B cell (primary cell): ENCODE results near the gene KLK13. TPM values are rescaled to one million over a fixed set of nuclear protein-coding genes. Genes with fewer than 3 reads are reported as not detected.

Experiments
- ATAC-seq: fragments of 200-7000 bp; cut with Tn5 transposase; one replicate; pipeline ENCODE4 v1.10.0; 2021; ENCODE audit warnings: low read depth, mild to moderate bottlenecking, moderate number of reproducible peaks, moderate library complexity
- CTCF ChIA-PET: fragments of 350-600 bp; sonication (Branson Sonifier 250); formaldehyde crosslinking; loops from one replicate; lab custom pipeline; 2021; ENCODE audit warnings: antibody characterized with exemption, inconsistent platforms; lab: Charles Lee
- POLR2A ChIA-PET: fragments of 350-600 bp; sonication (Branson Sonifier 250); formaldehyde crosslinking; loops from one replicate; lab custom pipeline; 2021; ENCODE audit warnings: antibody characterized with exemption; lab: Charles Lee
- DNase-seq: peaks from one replicate; pipeline ENCODE4 v3.0.0; 2013
- H2AFZ ChIP-seq: 2 replicates; pipeline ENCODE4 v1.6.1; 2012; ENCODE audit warnings: mild to moderate bottlenecking, low read depth, low read length; ENCODE audit not compliant: insufficient read depth, poor library complexity, severe bottlenecking
- H3K27ac ChIP-seq, 2 donors: 1 replicate in 1 of 2; 2 replicates in 1 of 2; pipeline ENCODE4 v1.5.1; 2012 to 2013; ENCODE audit warnings: low read length in 2 of 2, mild to moderate bottlenecking in 2 of 2, moderate library complexity in 1 of 2
- H3K27me3 ChIP-seq, 4 experiments: fragments of 200-600 bp in 1 of 4; sonication (generic) in 1 of 4; replicated peaks in 1 of 4; 1 replicate in 2 of 4; 2 replicates in 2 of 4; pipeline versions ENCODE4 v1.6.1 to v1.7.0; 2013 to 2016; ENCODE audit warnings: low read length in 3 of 4, mild to moderate bottlenecking in 2 of 4, mixed read lengths in 1 of 4, moderate library complexity in 1 of 4; ENCODE audit not compliant: insufficient read depth in 4 of 4, control insufficient read depth in 3 of 4; ENCODE audit errors: control extremely low read depth in 1 of 4
- H3K36me3 ChIP-seq, 2 experiments: replicated peaks in 1 of 2; 1 replicate in 1 of 2; 2 replicates in 1 of 2; pipeline versions ENCODE4 v1.6.1 to v1.7.1; 2013; ENCODE audit warnings: low read length in 1 of 2; ENCODE audit not compliant: insufficient read depth in 2 of 2, control insufficient read depth in 1 of 2; ENCODE audit errors: control extremely low read depth in 1 of 2, extremely low read depth in 1 of 2
- H3K4me1 ChIP-seq, 2 donors: fragments of 200-600 bp in 1 of 2; sonication (generic) in 1 of 2; 1 replicate in 1 of 2; 2 replicates in 1 of 2; pipeline versions ENCODE4 v1.5.1 to v1.6.1; 2013 to 2017; ENCODE audit warnings: low read length in 2 of 2; ENCODE audit not compliant: control insufficient read depth in 2 of 2, insufficient read depth in 2 of 2
- H3K4me2 ChIP-seq: replicated peaks from 2 replicates; pipeline ENCODE3; 2012; ENCODE audit warnings: mild to moderate bottlenecking, low read depth, low read length; ENCODE audit not compliant: poor library complexity, severe bottlenecking
- H3K4me3 ChIP-seq, 5 experiments: fragments of 200-600 bp in 1 of 5; sonication (generic) in 1 of 5; 1 replicate in 3 of 5; 2 replicates in 2 of 5; pipeline versions ENCODE4 v1.5.1 to v1.7.0; 2011 to 2016; ENCODE audit warnings: low read length in 4 of 5, mild to moderate bottlenecking in 4 of 5, low read depth in 2 of 5, control low read depth in 1 of 5, moderate library complexity in 1 of 5; ENCODE audit not compliant: insufficient read depth in 1 of 5; ENCODE audit errors: control extremely low read depth in 1 of 5, extremely low read depth in 1 of 5
- H3K79me2 ChIP-seq: fragments of 200-600 bp; sonication (generic); one replicate; pipeline ENCODE4 v1.6.0; 2016; ENCODE audit warnings: low read length; ENCODE audit not compliant: control insufficient read depth, insufficient read depth
- H3K9ac ChIP-seq: fragments of 200-600 bp; sonication (generic); 2 replicates; pipeline ENCODE4 v1.6.1; 2017; ENCODE audit warnings: mild to moderate bottlenecking, low read length, moderate library complexity
- H3K9me3 ChIP-seq, 3 donors: one replicate each; pipeline versions ENCODE4 v1.6.1 to v1.7.1; 2013; ENCODE audit warnings: low read length in 2 of 3; ENCODE audit not compliant: control insufficient read depth in 2 of 3, insufficient read depth in 1 of 3; ENCODE audit errors: control extremely low read depth in 1 of 3
- H4K20me1 ChIP-seq: 2 replicates; pipeline ENCODE4 v1.6.0; 2012; ENCODE audit warnings: mild to moderate bottlenecking, low read length; ENCODE audit not compliant: insufficient read depth, control insufficient read depth, poor library complexity, severe bottlenecking
- H3K27ac Mint-ChIP-seq: one replicate; pipeline ENCODE4 v1.8.0; 2021; ENCODE audit warnings: mixed read lengths
- H3K27me3 Mint-ChIP-seq: one replicate; pipeline ENCODE4 v1.8.0; 2021; ENCODE audit warnings: mixed read lengths
- H3K4me1 Mint-ChIP-seq: one replicate; pipeline ENCODE4 v1.8.0; 2021; ENCODE audit warnings: mixed read lengths
- H3K4me3 Mint-ChIP-seq: one replicate; pipeline ENCODE4 v1.8.0; 2021; ENCODE audit warnings: mixed read lengths
- H3K9me3 Mint-ChIP-seq: one replicate; pipeline ENCODE4 v1.8.0; 2022; ENCODE audit warnings: mixed read lengths; ENCODE audit not compliant: insufficient read depth
- EZH2 ChIP-seq: IDR thresholded peaks from 2 replicates; pipeline ENCODE4 v1.6.1; 2012; ENCODE audit warnings: borderline replicate concordance, low read depth, mild to moderate bottlenecking, moderate library complexity, low read length; ENCODE audit not compliant: insufficient read depth, poor library complexity, severe bottlenecking
- WGBS: methylation state at CpG from one replicate; pipeline ENCODE4 v1.1.5; 2013; ENCODE audit warnings: missing lambda C conversion rate; ENCODE audit not compliant: insufficient coverage; 5-methylcytosine and 5-hydroxymethylcytosine counted together
- intact Hi-C: fragments of 100-400 bp; cut with micrococcal nuclease; formaldehyde crosslinking; loops from one replicate; pipeline ENCODE4 v1.10.0; 2022
- polyA plus RNA-seq: library from polyadenylated mRNA; depleted of rRNA; stranded (reverse); fragments of >200 nt; gene quantifications from 2 replicates; pipeline ENCODE4 v1.2.3, GENCODE V29; 2012
- total RNA-seq, 2 donors: library from RNA; stranded (reverse); fragments of 120-200 nt in 1 of 2; gene quantifications; 1 replicate in 1 of 2; 2 replicates in 1 of 2; pipeline versions ENCODE4 v1.2.3 to v1.2.4, GENCODE V29; 2013 to 2022
- TF ChIP-seq, protein P1 (sequence below): fragments of 200-600 bp; IDR thresholded peaks from one replicate; pipeline ENCODE4 v1.8.0; 2022; ENCODE audit warnings: antibody characterized with exemption, mild to moderate bottlenecking

KLK13 gene
- total and polyA plus RNA-seq, 2 donors (not counting 1 experiment from before 2014, with no cell fraction given): not detected

- Histone ChIP-seq H3K27ac (no peak overlapping the region), H3K9me3 (peaks cover 0 to 9% (median 0%) of the 10 kb centered on the region in 3 donors), H3K27me3 (peaks cover 0 to 4% (median 0%) of the 10 kb centered on the region in 4 experiments), H3K4me1 (no peaks in the 10 kb centered on the region), H3K36me3 (no peaks in the 10 kb centered on the region), H4K20me1 (no peaks in the 10 kb centered on the region), H2AFZ (no peak overlapping the region), H3K4me2 (no peak overlapping the region), H3K79me2 (no peaks in the 10 kb centered on the region), H3K9ac (no peak overlapping the region), H3K4me3 (no peak overlapping the region)
- DNase-seq (no peak), ATAC-seq (no peak)
- Mint-ChIP-seq H3K9me3 (peaks cover 3% of the 10 kb centered on the region), H3K4me3 (no peak overlapping the region), H3K27ac (no peak overlapping the region), H3K4me1 (no peaks in the 10 kb centered on the region), H3K27me3 (peaks cover 34% of the 10 kb centered on the region)
- intact Hi-C loops: no loop called here
- 83% methylated on average over 10 of the region's 13 CpGs for WGBS
- POLR2A ChIA-PET: no interaction called here
- CTCF ChIA-PET: no interaction called here
- no peak for TF ChIP-seq EZH2
- TF ChIP-seq, protein P1, sequence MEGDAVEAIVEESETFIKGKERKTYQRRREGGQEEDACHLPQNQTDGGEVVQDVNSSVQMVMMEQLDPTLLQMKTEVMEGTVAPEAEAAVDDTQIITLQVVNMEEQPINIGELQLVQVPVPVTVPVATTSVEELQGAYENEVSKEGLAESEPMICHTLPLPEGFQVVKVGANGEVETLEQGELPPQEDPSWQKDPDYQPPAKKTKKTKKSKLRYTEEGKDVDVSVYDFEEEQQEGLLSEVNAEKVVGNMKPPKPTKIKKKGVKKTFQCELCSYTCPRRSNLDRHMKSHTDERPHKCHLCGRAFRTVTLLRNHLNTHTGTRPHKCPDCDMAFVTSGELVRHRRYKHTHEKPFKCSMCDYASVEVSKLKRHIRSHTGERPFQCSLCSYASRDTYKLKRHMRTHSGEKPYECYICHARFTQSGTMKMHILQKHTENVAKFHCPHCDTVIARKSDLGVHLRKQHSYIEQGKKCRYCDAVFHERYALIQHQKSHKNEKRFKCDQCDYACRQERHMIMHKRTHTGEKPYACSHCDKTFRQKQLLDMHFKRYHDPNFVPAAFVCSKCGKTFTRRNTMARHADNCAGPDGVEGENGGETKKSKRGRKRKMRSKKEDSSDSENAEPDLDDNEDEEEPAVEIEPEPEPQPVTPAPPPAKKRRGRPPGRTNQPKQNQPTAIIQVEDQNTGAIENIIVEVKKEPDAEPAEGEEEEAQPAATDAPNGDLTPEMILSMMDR: no peak
These were observed 34.3 kb downstream of the KLK13 start for GRCh38 chr19:51030631-51031030.

GRCh38 chr19:51029718-51030117 is 35.2 kb downstream of the KLK13 start:
- WGBS: no CpG with 5 or more reads among the region's 2 CpGs
- Histone ChIP-seq H3K9me3 (peaks cover 0 to 9% (median 0%) of the 10 kb centered on the region in 3 donors), H3K36me3 (no peaks in the 10 kb centered on the region), H2AFZ (no peak overlapping the region), H3K4me3 (no peak overlapping the region), H3K4me2 (no peak overlapping the region), H3K9ac (no peak overlapping the region), H4K20me1 (no peaks in the 10 kb centered on the region), H3K79me2 (no peaks in the 10 kb centered on the region), H3K4me1 (no peaks in the 10 kb centered on the region), H3K27me3 (peaks cover 0 to 4% (median 0%) of the 10 kb centered on the region in 4 experiments), H3K27ac (no peak overlapping the region)
- H3K4me3 Mint-ChIP-seq: no peak overlapping the region
- TF ChIP-seq EZH2: no peak
- TF ChIP-seq, protein P1: no peak
- ATAC-seq: no peak
- H3K4me1 Mint-ChIP-seq: no peaks in the 10 kb centered on the region
- H3K27ac Mint-ChIP-seq: no peak overlapping the region
- intact Hi-C loops: no loop called here
- H3K27me3 Mint-ChIP-seq: peaks cover 35% of the 10 kb centered on the region
- POLR2A ChIA-PET: no interaction called here
- H3K9me3 Mint-ChIP-seq: peaks cover 3% of the 10 kb centered on the region
- CTCF ChIA-PET: no interaction called here
- DNase-seq: no peak
